Midbrain (tissue), 1 donor: ENCODE results near the gene ZNF581.

Experiments used
- DNase-seq: peaks from one replicate; lab custom pipeline; 2025; lab: John Stamatoyannopoulos, UW

The ZNF581 gene

GRCh38 chr19:55679343-55680257 lies 36.2 kb downstream of the ZNF581 start:
- no peak for DNase-seq

GRCh38 chr19:55680339-55681130 lies 37.1 kb downstream of the ZNF581 start:
- no peak for DNase-seq

DNA sequence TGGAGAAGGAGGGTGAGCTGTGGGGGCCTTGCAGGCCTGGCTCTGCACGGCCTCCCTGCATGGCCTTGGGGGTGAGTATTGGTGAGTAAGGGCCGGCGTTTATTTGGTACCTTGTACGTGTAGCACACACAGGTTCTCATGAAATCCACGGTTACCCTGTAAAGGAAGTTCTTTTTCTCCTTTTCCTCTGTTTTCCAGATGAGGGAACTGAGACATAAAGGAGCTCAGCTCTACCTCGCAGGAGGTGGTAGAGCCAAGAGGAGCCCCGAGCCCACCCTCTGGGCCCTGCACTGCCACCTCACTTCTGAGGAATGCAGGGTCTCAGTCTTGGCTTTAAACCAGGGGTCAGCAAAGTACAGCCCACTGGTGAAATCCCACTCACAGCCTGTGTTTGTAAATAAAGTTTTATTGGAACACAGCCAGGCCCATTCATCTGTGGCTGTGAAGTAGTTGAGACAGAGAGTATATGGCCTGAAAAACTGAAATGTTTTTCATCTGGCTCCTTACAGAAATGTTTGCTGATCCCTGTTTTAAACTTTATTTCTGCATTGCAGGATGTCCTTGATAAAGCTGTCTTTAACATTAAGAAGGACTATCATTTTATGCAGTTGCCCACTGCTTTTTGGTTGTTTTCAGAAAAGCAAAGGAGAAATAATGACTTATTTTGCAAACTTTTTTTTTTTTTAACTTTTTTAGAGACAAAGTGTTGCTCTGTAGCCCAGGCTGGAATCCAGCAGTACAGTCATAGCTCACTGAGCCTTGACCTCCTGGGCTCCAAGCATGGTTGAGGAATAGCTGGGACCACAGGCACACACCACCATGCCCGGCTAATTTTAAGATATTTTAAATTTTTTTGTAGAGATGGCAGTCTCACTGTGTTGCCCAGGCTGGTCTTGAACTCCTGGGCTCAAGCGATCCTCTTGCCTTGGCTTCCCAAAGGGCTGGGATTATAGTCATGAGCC lies 38.0 kb downstream of the ZNF581 start:
- no peak for DNase-seq

- no peak for DNase-seq
Measured at GRCh38 chr19:55683449-55684261, 40.2 kb downstream of the ZNF581 start.

GRCh38 chr19:55684946-55685681 lies 41.7 kb downstream of the ZNF581 start:
- no peak for DNase-seq

GRCh38 chr19:55685776-55686175 lies 42.3 kb downstream of the ZNF581 start:
- no peak for DNase-seq

DNA sequence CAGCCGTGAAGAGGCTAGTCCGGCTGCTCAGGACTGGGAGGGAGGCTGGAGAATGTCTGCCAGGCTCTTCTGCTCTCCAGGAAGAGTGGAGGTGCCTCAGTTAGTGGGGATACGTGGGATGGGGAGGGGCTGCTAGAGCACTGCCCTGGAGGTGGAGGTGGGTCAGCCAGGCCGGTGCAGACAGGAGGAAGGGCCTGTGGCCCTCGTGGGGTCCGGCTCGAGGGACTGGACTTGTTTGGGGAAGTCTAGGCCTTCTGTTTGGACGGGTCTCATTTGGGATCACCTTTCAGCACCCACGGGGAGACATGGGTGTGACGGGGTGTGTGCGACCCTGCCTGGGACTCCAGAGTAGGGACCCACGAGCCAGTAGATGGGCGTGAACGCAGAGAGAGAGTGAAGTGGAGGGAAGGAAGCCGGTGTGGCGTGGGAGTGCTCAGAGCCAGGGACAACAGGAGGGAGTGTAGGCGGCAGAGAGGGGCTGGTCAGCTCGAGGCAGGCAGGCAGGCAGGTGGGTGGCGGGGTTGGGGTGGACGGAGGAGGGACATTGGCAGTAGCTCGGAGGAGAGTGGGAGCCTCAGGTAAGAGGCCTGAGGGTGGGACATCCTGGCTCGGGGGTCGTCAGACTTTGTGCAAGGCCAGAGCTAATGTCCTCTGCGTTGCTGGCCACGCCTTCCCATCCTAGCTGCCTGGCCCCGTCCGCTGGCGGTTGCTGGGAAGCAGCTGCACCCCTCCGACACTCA lies 43.0 kb downstream of the ZNF581 start:
- DNase-seq: no peak

- no peak for DNase-seq
Measured at GRCh38 chr19:55687281-55688201, 44.1 kb downstream of the ZNF581 start.

GRCh38 chr19:55688422-55689218 lies 45.2 kb downstream of the ZNF581 start:
- DNase-seq: no peak

DNA sequence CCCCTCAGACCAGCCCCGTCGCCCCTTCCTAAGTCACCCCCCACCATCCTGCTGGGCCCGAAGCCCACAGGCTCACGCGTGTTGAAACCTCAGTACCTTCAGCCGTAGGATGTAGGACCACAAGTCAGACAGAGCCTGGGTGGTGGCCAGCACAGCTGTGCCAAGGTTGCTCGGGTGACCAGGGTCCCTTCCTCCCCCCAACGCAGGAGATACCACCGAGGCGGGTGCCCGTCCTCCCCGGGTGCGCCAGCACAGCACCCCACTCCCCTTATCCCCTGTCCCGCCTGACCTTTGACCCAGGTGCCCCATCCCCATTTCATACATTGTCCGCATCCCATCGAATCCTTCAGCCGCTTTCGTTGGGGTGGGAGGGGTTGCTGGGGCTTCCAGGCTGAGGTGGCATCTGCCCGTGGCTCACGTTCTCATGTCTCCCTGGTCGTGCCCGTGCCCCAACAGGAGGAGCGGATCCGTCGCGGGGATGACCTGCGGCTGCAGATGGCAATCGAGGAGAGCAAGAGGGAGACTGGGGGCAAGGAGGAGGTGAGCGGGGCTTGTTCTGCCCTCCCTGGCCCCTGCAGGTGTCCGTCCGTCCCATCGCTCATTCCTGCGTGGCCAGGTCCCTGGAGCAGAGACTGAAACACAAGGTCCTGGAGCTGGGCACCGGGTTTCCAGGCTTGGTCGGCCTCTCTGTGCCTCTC lies 46.1 kb downstream of the ZNF581 start:
- DNase-seq: no peak

DNA sequence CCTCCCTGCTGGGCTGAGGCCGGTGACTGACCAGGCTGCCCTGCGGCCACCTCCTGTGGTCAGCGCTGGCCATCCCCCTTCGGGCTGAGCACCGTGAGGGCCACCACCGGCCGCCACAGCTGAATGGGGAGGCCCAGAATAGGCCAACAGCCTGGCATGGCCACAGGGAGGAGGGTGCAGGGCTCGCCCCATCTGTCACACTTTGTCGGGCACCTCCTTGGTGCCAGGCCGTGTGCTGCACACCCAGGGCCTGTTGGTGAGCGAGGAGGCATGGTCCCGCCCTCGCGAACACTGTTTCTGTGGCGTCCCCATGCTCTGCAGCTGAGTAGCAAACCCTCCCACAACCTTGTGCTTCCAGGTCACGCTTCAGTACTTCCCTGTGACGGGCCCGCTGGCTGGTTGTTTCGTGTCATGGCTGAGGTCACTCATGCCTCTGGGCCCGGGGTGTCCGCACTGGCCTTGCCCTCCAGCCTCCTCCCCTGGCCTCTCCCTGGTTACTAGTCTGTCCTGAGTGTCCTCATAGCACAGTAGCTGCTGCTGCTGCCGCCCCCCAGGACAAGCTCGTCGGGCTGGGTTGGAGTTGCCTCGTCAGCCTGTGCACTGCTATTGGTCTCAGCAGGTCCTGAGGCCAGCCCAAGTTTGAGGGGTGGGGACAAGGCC lies 46.8 kb downstream of the ZNF581 start:
- no peak for DNase-seq

DNA sequence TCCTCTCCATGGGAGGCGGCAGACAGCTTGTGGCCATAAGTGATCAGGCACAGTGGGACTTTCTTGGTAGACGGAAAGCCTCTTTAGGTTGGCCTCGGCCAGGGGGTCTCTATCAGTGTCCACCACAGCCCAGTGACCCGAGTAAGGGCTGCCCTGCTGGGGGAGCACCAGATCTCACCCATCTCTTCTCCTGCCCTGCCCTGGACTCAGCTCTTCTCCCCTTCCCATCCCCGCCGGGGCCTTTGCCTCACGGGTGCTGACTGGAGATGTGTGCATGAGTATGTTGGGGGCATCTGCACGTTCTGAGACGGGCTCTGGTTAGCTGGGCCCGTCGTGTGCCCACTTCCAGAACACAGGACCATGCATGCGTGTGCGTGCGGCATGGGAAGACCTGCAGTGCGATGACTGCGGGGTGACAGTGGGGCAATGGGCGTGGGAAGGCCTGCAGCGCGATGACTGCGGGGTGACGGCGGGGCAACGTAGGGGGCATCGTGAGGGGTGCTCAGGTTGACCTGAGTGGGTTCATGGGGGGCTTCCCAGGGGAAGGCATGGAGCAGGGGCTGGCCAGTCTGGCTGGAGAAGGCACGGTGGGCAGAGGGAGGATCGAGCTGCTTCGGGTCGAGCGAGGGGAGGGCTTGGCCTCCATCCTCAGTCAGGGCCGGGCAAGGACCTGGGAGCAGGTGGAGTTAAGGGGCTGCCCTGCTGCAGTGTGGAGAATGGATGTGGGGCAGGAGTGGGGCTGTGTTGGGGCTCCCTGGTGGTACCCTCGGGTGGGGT lies 47.5 kb downstream of the ZNF581 start:
- DNase-seq: no peak

DNA sequence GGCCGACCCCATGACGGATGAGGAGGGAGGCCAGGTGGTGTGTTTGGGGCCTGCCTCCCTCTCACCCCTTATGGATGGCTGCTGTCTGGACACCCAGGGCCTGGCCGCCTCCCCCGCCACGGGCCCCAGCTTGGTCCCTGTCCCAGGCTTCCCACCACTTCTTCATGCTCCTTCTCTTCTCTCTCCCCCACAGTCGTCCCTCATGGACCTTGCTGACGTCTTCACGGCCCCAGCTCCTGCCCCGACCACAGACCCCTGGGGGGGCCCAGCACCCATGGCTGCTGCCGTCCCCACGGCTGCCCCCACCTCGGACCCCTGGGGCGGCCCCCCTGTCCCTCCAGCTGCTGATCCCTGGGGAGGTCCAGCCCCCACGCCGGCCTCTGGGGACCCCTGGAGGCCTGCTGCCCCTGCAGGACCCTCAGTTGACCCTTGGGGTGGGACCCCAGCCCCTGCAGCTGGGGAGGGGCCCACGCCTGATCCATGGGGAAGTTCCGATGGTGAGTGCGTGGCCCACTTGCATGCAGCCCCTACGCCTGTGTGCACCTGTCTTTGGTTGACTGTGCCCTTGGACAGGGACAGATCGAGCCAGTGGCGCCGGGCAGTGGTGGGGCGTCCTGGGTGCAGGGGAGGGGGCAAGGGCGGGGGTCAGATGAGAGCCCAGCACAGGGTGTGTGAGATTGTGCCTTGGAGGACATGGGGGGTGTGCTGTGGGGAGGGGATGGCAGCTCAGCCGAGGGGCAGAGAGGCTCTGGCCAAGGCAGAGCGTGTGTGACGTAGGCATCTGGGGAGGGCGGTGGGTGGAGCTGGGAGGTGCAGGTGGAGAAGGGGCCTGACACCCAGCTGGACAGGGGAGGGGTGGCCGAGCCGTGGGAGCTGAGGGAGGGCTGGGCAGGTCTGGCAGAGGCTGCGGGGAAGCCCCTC lies 48.4 kb downstream of the ZNF581 start:
- DNase-seq: no peak

GRCh38 chr19:55692681-55693081 lies 49.2 kb downstream of the ZNF581 start:
- no peak for DNase-seq
